Neural cell (in vitro differentiated cells): ENCODE measurements around the gene RNF144B.

Source experiments
- CTCF ChIP-seq: fragments of 450-650 bp; IDR thresholded peaks from 2 replicates; pipeline ENCODE4 v1.5.1; 2014; ENCODE audit warnings: antibody characterized with exemption, mild to moderate bottlenecking, moderate library complexity; ENCODE audit not compliant: poor library complexity, severe bottlenecking
- EZH2 ChIP-seq: fragments of 200-600, 300-800 bp; shearing (Covaris generic), sonication (generic); IDR thresholded peaks from 2 replicates; pipeline ENCODE4 v1.6.1; 2014; ENCODE audit warnings: antibody characterized with exemption, low read length, borderline replicate concordance, mild to moderate bottlenecking; ENCODE audit not compliant: insufficient read depth, poor library complexity, severe bottlenecking
- RAD21 ChIP-seq: fragments of 450-650 bp; conservative IDR thresholded peaks from 2 replicates; pipeline ENCODE4 v1.6.1; 2014; ENCODE audit warnings: antibody characterized with exemption, mild to moderate bottlenecking, moderate library complexity
- REST ChIP-seq: IDR thresholded peaks from 2 replicates; pipeline ENCODE4 v1.6.1; 2012; ENCODE audit warnings: borderline replicate concordance

- TF ChIP-seq CTCF (no peak), EZH2 (no peak), RAD21 (no peak), REST (no peak)
Observed at GRCh38 chr6:18362058-18362561, 25.0 kb upstream of the RNF144B start.
